HepG2 (cell line): Measurements from ENCODE around the gene PTPRCAP. TPM values are rescaled to one million over a fixed set of nuclear protein-coding genes. Genes with fewer than 3 reads are reported as not detected.

Source experiments
- ARID2 ChIP-seq: sonication (generic); formaldehyde crosslinking; IDR thresholded peaks from 2 replicates; pipeline ENCODE4 v1.8.1; 2022; ENCODE audit warnings: mild to moderate bottlenecking, missing genetic modification reagents, borderline replicate concordance
- ATF7 ChIP-seq, 2 experiments: fragments of 450-650 bp in 1 of 2; sonication (generic) in 1 of 2; formaldehyde crosslinking in 1 of 2; IDR thresholded peaks; 2 replicates each; pipeline versions ENCODE4 v1.4.0 to v1.6.1; 2016 to 2020; ENCODE audit warnings: antibody characterized with exemption in 1 of 2, mild to moderate bottlenecking in 1 of 2, missing genetic modification reagents in 1 of 2
- BRCA1 ChIP-seq: sonication (generic); formaldehyde crosslinking; IDR thresholded peaks from 2 replicates; pipeline ENCODE4 v1.4.0; 2020; ENCODE audit warnings: missing genetic modification reagents
- CC2D1A ChIP-seq: sonication (generic); formaldehyde crosslinking; IDR thresholded peaks from 2 replicates; pipeline ENCODE4 v1.8.1; 2023; ENCODE audit warnings: mild to moderate bottlenecking, missing genetic modification reagents
- FOXK2 ChIP-seq: fragments of 450-650 bp; IDR thresholded peaks from 2 replicates; pipeline ENCODE4 v1.6.1; 2016
- MBD4 ChIP-seq: IDR thresholded peaks from 2 replicates; pipeline ENCODE4 v1.6.1; 2012; ENCODE audit warnings: low read length, inconsistent platforms, borderline replicate concordance
- MLLT10 ChIP-seq: sonication (generic); formaldehyde crosslinking; IDR thresholded peaks from 2 replicates; pipeline ENCODE4 v1.4.0; 2020; ENCODE audit warnings: missing genetic modification reagents
- MTA1 ChIP-seq: sonication (generic); formaldehyde crosslinking; IDR thresholded peaks from 2 replicates; pipeline ENCODE4 v1.4.0; 2020; ENCODE audit warnings: missing genetic modification reagents, mild to moderate bottlenecking, borderline replicate concordance
- TAF15 ChIP-seq: fragments of 200-400 bp; formaldehyde crosslinking; IDR thresholded peaks from one replicate; pipeline ENCODE4 v1.6.1; 2018; ENCODE audit warnings: mild to moderate bottlenecking, low read depth, low read length; ENCODE audit not compliant: poor library complexity, severe bottlenecking
- YEATS4 ChIP-seq: sonication (generic); formaldehyde crosslinking; IDR thresholded peaks from 2 replicates; pipeline ENCODE4 v1.4.0; 2020; ENCODE audit warnings: missing genetic modification reagents, borderline replicate concordance
- ZFP36L2 ChIP-seq: sonication (generic); formaldehyde crosslinking; IDR thresholded peaks from 2 replicates; pipeline ENCODE4 v1.4.0; 2020; ENCODE audit warnings: missing genetic modification reagents
- ZNF335 ChIP-seq: sonication (generic); formaldehyde crosslinking; IDR thresholded peaks from 2 replicates; pipeline ENCODE4 v1.4.0; 2020; ENCODE audit warnings: missing genetic modification reagents
- ZNF550 ChIP-seq: sonication (generic); formaldehyde crosslinking; IDR thresholded peaks from 2 replicates; pipeline ENCODE4 v1.4.0; 2020; ENCODE audit warnings: mild to moderate bottlenecking, missing genetic modification reagents, borderline replicate concordance
- ZNF749 ChIP-seq: sonication (generic); formaldehyde crosslinking; IDR thresholded peaks from 2 replicates; pipeline ENCODE4 v1.8.0; 2022; ENCODE audit warnings: mild to moderate bottlenecking, missing genetic modification reagents, moderate library complexity, borderline replicate concordance
- polyA plus RNA-seq, 8 experiments: library from polyadenylated mRNA; depleted of rRNA in 3 of 8; stranded (reverse) in 7 of 8; unstranded in 1 of 8; fragments of >200 nt; fragmentation: Illumina TruSeq in 4 of 8; extraction: Trizol in 4 of 8; gene quantifications; 2 replicates each; pipeline versions ENCODE4 v1.2.1 to v1.2.3, GENCODE V29; 2011 to 2016; ENCODE audit warnings: low read depth in 4 of 8, missing spikeins in 1 of 8, mixed read lengths in 1 of 8; ENCODE audit not compliant: insufficient read depth in 1 of 8
- total RNA-seq, 5 experiments: library from RNA; depleted of rRNA; stranded (reverse); fragments of >200 nt; fragmentation: Illumina TruSeq; extraction: Trizol; gene quantifications; 2 replicates each; pipeline ENCODE4 v1.2.3, GENCODE V29; 2016; ENCODE audit warnings: low read depth in 1 of 5
- TF ChIP-seq, protein P1 (sequence below): sonication (generic); formaldehyde crosslinking; IDR thresholded peaks from 2 replicates; pipeline ENCODE4 v1.4.0; 2020; ENCODE audit warnings: low read depth, mild to moderate bottlenecking, missing genetic modification reagents
- TF ChIP-seq, protein P2 (sequence below): sonication (generic); formaldehyde crosslinking; IDR thresholded peaks from 2 replicates; pipeline ENCODE4 v1.5.0; 2020; ENCODE audit warnings: missing genetic modification reagents, mild to moderate bottlenecking, borderline replicate concordance
- TF ChIP-seq, protein P3 (sequence below): sonication (generic); formaldehyde crosslinking; IDR thresholded peaks from 2 replicates; pipeline ENCODE4 v1.5.0; 2020; ENCODE audit warnings: mild to moderate bottlenecking, missing genetic modification reagents, borderline replicate concordance

PTPRCAP gene
- total and polyA plus RNA-seq, 2 of the 13 experiments (the other 11 are each of a cell fraction or from before 2014, with no cell fraction given): 0.60 to 0.70 TPM

DNA sequence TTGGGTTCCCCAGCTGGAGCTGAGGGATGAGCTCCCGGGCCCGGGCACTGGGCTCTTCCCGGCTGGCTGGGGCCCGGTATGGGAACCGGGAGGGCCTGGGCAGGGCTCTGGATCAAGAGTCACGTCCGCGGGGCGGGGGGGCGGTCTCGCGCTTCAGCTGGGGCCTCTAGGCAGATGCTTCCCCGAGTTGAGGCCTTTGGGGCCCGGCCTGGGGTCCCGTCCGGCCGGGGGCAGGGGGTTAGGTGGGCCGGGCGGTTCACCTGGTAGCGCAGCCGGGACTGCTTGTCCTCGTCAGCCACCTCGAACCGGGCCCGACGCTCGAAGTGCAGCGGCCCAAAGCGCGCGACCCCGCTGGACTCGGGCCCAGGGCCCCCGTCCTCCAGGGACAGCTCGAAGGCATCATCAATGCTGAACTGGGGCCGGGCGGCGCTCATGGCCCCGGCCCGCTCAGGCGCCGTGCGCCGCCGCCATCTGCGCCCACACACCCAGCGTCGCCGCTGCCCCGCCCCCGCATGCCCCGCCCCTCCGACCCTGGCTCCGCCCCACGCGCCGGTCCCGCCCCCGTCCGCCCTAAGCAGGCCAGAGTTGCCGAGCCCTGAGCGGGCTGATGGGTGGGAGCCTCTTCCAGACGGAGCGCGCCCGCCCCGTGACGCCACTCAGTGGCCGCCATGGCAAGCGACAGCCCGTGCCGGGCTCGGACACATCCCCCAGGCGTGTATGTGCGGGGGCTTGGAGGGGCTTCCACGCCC, 31.5 kb upstream of the PTPRCAP start, which contains the start of gene TMEM134 (continued):
- TF ChIP-seq MBD4 (no peak), ARID2 (CRISPR knock-in tag) (no peak), ATF7 (IDR thresholded peaks at IDR 0.05) (no peak), ATF7 (CRISPR knock-in tag; IDR thresholded peaks at IDR 0.05) (0 out of 2 replicates have a peak, but pooled peaks have one; percentile 14), ZNF550 (no peak), ZNF749 (CRISPR knock-in tag) (no peak; the same call in 1 of the 2 replicates), MLLT10 (no peak), MTA1 (CRISPR knock-in tag) (no peak), BRCA1 (CRISPR knock-in tag) (no peak), TAF15 (peak; percentile 27), ZNF335 (CRISPR knock-in tag) (0 out of 2 replicates have a peak, but pooled peaks have one; percentile 22), YEATS4 (CRISPR knock-in tag) (no peak), ZFP36L2 (CRISPR knock-in tag) (no peak), FOXK2 (no peak), CC2D1A (CRISPR knock-in tag) (no peak)
- TF ChIP-seq, protein P1, sequence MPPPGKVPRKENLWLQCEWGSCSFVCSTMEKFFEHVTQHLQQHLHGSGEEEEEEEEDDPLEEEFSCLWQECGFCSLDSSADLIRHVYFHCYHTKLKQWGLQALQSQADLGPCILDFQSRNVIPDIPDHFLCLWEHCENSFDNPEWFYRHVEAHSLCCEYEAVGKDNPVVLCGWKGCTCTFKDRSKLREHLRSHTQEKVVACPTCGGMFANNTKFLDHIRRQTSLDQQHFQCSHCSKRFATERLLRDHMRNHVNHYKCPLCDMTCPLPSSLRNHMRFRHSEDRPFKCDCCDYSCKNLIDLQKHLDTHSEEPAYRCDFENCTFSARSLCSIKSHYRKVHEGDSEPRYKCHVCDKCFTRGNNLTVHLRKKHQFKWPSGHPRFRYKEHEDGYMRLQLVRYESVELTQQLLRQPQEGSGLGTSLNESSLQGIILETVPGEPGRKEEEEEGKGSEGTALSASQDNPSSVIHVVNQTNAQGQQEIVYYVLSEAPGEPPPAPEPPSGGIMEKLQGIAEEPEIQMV (CRISPR knock-in tag): no peak; the same call in 1 of the 2 replicates
- TF ChIP-seq, protein P2, sequence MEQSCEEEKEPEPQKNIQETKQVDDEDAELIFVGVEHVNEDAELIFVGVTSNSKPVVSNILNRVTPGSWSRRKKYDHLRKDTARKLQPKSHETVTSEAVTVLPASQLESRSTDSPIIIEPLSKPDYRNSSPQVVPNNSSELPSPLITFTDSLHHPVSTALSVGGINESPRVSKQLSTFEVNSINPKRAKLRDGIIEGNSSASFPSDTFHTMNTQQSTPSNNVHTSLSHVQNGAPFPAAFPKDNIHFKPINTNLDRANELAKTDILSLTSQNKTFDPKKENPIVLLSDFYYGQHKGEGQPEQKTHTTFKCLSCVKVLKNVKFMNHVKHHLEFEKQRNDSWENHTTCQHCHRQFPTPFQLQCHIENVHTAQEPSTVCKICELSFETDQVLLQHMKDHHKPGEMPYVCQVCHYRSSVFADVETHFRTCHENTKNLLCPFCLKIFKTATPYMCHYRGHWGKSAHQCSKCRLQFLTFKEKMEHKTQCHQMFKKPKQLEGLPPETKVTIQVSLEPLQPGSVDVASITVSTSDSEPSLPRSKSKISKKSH: peak; percentile 65; the same call in 1 of the 2 replicates
- TF ChIP-seq, protein P3, sequence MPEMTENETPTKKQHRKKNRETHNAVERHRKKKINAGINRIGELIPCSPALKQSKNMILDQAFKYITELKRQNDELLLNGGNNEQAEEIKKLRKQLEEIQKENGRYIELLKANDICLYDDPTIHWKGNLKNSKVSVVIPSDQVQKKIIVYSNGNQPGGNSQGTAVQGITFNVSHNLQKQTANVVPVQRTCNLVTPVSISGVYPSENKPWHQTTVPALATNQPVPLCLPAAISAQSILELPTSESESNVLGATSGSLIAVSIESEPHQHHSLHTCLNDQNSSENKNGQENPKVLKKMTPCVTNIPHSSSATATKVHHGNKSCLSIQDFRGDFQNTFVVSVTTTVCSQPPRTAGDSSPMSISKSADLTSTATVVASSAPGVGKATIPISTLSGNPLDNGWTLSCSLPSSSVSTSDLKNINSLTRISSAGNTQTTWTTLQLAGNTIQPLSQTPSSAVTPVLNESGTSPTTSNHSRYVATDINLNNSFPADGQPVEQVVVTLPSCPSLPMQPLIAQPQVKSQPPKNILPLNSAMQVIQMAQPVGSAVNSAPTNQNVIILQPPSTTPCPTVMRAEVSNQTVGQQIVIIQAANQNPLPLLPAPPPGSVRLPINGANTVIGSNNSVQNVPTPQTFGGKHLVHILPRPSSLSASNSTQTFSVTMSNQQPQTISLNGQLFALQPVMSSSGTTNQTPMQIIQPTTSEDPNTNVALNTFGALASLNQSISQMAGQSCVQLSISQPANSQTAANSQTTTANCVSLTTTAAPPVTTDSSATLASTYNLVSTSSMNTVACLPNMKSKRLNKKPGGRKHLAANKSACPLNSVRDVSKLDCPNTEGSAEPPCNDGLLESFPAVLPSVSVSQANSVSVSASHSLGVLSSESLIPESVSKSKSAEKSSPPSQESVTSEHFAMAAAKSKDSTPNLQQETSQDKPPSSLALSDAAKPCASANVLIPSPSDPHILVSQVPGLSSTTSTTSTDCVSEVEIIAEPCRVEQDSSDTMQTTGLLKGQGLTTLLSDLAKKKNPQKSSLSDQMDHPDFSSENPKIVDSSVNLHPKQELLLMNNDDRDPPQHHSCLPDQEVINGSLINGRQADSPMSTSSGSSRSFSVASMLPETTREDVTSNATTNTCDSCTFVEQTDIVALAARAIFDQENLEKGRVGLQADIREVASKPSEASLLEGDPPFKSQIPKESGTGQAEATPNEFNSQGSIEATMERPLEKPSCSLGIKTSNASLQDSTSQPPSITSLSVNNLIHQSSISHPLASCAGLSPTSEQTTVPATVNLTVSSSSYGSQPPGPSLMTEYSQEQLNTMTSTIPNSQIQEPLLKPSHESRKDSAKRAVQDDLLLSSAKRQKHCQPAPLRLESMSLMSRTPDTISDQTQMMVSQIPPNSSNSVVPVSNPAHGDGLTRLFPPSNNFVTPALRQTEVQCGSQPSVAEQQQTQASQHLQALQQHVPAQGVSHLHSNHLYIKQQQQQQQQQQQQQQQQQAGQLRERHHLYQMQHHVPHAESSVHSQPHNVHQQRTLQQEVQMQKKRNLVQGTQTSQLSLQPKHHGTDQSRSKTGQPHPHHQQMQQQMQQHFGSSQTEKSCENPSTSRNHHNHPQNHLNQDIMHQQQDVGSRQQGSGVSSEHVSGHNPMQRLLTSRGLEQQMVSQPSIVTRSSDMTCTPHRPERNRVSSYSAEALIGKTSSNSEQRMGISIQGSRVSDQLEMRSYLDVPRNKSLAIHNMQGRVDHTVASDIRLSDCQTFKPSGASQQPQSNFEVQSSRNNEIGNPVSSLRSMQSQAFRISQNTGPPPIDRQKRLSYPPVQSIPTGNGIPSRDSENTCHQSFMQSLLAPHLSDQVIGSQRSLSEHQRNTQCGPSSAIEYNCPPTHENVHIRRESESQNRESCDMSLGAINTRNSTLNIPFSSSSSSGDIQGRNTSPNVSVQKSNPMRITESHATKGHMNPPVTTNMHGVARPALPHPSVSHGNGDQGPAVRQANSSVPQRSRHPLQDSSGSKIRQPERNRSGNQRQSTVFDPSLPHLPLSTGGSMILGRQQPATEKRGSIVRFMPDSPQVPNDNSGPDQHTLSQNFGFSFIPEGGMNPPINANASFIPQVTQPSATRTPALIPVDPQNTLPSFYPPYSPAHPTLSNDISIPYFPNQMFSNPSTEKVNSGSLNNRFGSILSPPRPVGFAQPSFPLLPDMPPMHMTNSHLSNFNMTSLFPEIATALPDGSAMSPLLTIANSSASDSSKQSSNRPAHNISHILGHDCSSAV (CRISPR knock-in tag): no peak
